ENCODE results near the gene PHKA1.
"Not testable (repeated sequence)": the region's sequence is repeated elsewhere in the genome, so short reads cannot be mapped to it uniquely, and the experiment has no call there.

Gene PHKA1

DNA sequence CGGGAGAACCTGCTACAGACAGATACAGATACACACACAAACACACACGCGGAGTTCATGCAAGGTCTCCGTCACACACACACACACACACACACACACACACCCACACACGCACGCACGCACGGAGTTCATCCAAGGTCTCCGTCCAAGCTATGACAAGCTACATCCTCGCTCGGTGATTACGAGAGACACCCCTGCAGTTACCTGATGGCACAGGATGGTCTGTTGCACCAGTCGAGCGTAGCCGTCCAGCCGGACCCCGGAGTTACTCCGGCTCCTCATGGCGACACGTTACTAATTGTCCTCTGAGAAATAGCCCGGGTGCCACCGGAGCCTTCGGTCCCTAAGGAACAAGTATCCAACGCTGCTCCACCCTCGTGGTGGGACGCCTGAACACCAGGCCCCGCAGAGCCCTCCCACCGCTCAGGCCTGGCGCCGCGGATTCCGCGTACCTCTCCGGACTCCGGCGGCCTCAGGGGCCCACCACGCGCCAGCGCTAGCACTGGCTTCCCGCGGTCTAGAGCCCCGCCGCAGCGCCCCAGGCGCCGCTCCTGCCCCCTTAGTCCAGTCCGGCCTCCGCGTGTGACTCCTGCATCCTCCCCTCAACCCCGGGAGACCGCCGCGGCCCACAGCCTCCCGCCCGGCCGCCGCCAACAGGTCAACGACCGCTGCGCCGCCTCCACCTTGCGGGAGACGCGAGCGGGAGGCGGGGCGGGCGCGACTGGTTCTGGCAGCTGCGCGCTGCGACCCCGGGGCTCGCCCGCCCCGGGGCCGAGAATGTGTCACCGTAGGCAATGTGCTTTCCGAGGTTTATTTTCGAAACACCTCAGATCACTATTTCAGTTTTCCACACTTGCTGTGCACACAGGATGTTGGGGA is at the start of gene PHKA1:
TSS of gene PHKA1 (minus strand) at position 708 of the 879 bp plus-strand sequence. CDS start at position 282, 426 bp downstream.
- H3K9me3 ChIP-seq (ENCODE audit: control insufficient read depth in 1 of 2, low read length in 2 of 2); H3K36me3 ChIP-seq (ENCODE audit: control insufficient read depth in 1 of 2, insufficient read depth in 2 of 2, low read length in 2 of 2); H3K27ac ChIP-seq (ENCODE audit: low read depth, low read length); H3K4me1 ChIP-seq (ENCODE audit: control insufficient read depth in 1 of 2, insufficient read depth in 2 of 2, low read length in 2 of 2); H3K27me3 ChIP-seq (ENCODE audit: control insufficient read depth in 1 of 2, insufficient read depth in 2 of 2, low read length in 2 of 2): not testable (repeated sequence)
- H3K9ac ChIP-seq (ENCODE audit: low read depth in 1 of 2, low read length in 2 of 2) = peak within 1 kb of the TSS in 1 of 2 donors; percentile 39
- peak within 1 kb of the TSS; percentile 65 for H3K4me3 ChIP-seq (ENCODE audit: low read depth in 1 of 2, low read length in 2 of 2)

GRCh38 chrX:72760454-72760853 is 46.3 kb upstream of the PHKA1 start:
- not testable (repeated sequence) for H3K9me3 ChIP-seq (ENCODE audit: control insufficient read depth in 1 of 2, low read length in 2 of 2); H3K27me3 ChIP-seq (ENCODE audit: control insufficient read depth in 1 of 2, insufficient read depth in 2 of 2, low read length in 2 of 2); H3K4me1 ChIP-seq (ENCODE audit: control insufficient read depth in 1 of 2, insufficient read depth in 2 of 2, low read length in 2 of 2); H3K36me3 ChIP-seq (ENCODE audit: control insufficient read depth in 1 of 2, insufficient read depth in 2 of 2, low read length in 2 of 2); H3K27ac ChIP-seq (ENCODE audit: low read depth, low read length); H3K9ac ChIP-seq (ENCODE audit: low read depth in 1 of 2, low read length in 2 of 2); H3K4me3 ChIP-seq (ENCODE audit: low read depth in 1 of 2, low read length in 2 of 2)

GRCh38 chrX:72748545-72748944 is 34.4 kb upstream of the PHKA1 start:
- H3K4me1 ChIP-seq (ENCODE audit: control insufficient read depth in 1 of 2, insufficient read depth in 2 of 2, low read length in 2 of 2); H3K27me3 ChIP-seq (ENCODE audit: control insufficient read depth in 1 of 2, insufficient read depth in 2 of 2, low read length in 2 of 2); H3K4me3 ChIP-seq (ENCODE audit: low read depth in 1 of 2, low read length in 2 of 2); H3K36me3 ChIP-seq (ENCODE audit: control insufficient read depth in 1 of 2, insufficient read depth in 2 of 2, low read length in 2 of 2); H3K9me3 ChIP-seq (ENCODE audit: control insufficient read depth in 1 of 2, low read length in 2 of 2); H3K27ac ChIP-seq (ENCODE audit: low read depth, low read length); H3K9ac ChIP-seq (ENCODE audit: low read depth in 1 of 2, low read length in 2 of 2): not testable (repeated sequence)

DNA sequence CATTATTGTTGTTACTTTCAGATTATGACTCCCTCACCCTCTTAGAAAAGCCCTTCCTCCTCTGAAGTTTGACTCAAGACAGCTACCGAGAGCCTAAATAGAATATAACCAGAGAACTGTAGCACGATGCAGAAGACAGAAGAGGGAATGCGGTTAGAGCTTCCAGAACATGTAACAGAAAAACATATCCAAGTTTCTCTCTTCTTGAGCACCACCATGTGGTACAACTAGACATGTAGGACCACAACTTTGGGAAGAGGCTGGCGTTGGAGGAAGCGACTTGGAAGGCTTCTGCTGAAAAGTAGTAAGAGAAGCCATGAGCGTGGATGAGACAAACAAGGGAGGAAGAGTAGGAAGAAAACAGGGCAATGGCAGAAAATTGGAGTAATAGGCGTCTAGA is 31.4 kb upstream of the PHKA1 start:
- H3K4me3 ChIP-seq (ENCODE audit: low read depth in 1 of 2, low read length in 2 of 2); H3K4me1 ChIP-seq (ENCODE audit: control insufficient read depth in 1 of 2, insufficient read depth in 2 of 2, low read length in 2 of 2); H3K27me3 ChIP-seq (ENCODE audit: control insufficient read depth in 1 of 2, insufficient read depth in 2 of 2, low read length in 2 of 2); H3K27ac ChIP-seq (ENCODE audit: low read depth, low read length); H3K9ac ChIP-seq (ENCODE audit: low read depth in 1 of 2, low read length in 2 of 2); H3K36me3 ChIP-seq (ENCODE audit: control insufficient read depth in 1 of 2, insufficient read depth in 2 of 2, low read length in 2 of 2); H3K9me3 ChIP-seq (ENCODE audit: control insufficient read depth in 1 of 2, low read length in 2 of 2): not testable (repeated sequence)

GRCh38 chrX:72735561-72735960 is 21.5 kb upstream of the PHKA1 start:
- Histone ChIP-seq H3K27ac (ENCODE audit: low read depth, low read length) (no peak overlapping the region), H3K9me3 (ENCODE audit: control insufficient read depth in 1 of 2, low read length in 2 of 2) (no peaks in the 10 kb centered on the region), H3K9ac (ENCODE audit: low read depth in 1 of 2, low read length in 2 of 2) (no peak overlapping the region), H3K36me3 (ENCODE audit: control insufficient read depth in 1 of 2, insufficient read depth in 2 of 2, low read length in 2 of 2) (no peaks in the 10 kb centered on the region), H3K4me1 (ENCODE audit: control insufficient read depth in 1 of 2, insufficient read depth in 2 of 2, low read length in 2 of 2) (no peaks in the 10 kb centered on the region), H3K27me3 (ENCODE audit: control insufficient read depth in 1 of 2, insufficient read depth in 2 of 2, low read length in 2 of 2) (no peaks in the 10 kb centered on the region), H3K4me3 (ENCODE audit: low read depth in 1 of 2, low read length in 2 of 2) (no peak overlapping the region)

GRCh38 chrX:72733636-72734035 is 19.5 kb upstream of the PHKA1 start:
- H3K4me3 ChIP-seq (ENCODE audit: low read depth in 1 of 2, low read length in 2 of 2); H3K9ac ChIP-seq (ENCODE audit: low read depth in 1 of 2, low read length in 2 of 2); H3K36me3 ChIP-seq (ENCODE audit: control insufficient read depth in 1 of 2, insufficient read depth in 2 of 2, low read length in 2 of 2); H3K9me3 ChIP-seq (ENCODE audit: control insufficient read depth in 1 of 2, low read length in 2 of 2); H3K27ac ChIP-seq (ENCODE audit: low read depth, low read length); H3K27me3 ChIP-seq (ENCODE audit: control insufficient read depth in 1 of 2, insufficient read depth in 2 of 2, low read length in 2 of 2); H3K4me1 ChIP-seq (ENCODE audit: control insufficient read depth in 1 of 2, insufficient read depth in 2 of 2, low read length in 2 of 2): not testable (repeated sequence)

DNA sequence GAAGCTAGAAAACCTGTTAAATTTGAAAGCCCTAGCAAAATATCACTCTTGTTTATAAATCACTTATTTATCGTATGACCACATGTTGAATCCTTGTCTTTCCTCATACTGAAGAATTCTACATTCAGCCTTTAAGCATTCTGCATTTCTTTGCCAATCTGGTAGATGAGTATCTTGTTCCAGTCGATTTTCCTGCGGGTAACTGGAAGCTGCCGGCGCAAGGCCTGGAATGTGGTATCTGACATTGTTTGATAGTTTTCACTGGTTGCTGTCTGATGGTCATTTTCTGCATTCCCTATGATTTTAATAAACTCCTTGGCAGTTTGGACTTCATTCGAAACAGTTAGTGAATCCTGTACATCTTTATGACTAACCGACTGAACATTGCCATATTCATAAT is 13.7 kb upstream of the PHKA1 start:
- H3K27ac ChIP-seq (ENCODE audit: low read depth, low read length) = no peak overlapping the region
- H3K4me1 ChIP-seq (ENCODE audit: control insufficient read depth in 1 of 2, insufficient read depth in 2 of 2, low read length in 2 of 2) = no peaks in the 10 kb centered on the region
- no peaks in the 10 kb centered on the region for H3K27me3 ChIP-seq (ENCODE audit: control insufficient read depth in 1 of 2, insufficient read depth in 2 of 2, low read length in 2 of 2)
- H3K36me3 ChIP-seq (ENCODE audit: control insufficient read depth in 1 of 2, insufficient read depth in 2 of 2, low read length in 2 of 2) = no peaks in the 10 kb centered on the region
- H3K9ac ChIP-seq (ENCODE audit: low read depth in 1 of 2, low read length in 2 of 2) = no peak overlapping the region
- no peaks in the 10 kb centered on the region for H3K9me3 ChIP-seq (ENCODE audit: control insufficient read depth in 1 of 2, low read length in 2 of 2)
- no peak overlapping the region for H3K4me3 ChIP-seq (ENCODE audit: low read depth in 1 of 2, low read length in 2 of 2)

GRCh38 chrX:72716766-72717165 is 2.7 kb upstream of the PHKA1 start:
- Histone ChIP-seq H3K27me3 (ENCODE audit: control insufficient read depth in 1 of 2, insufficient read depth in 2 of 2, low read length in 2 of 2) (no peaks in the 10 kb centered on the region), H3K36me3 (ENCODE audit: control insufficient read depth in 1 of 2, insufficient read depth in 2 of 2, low read length in 2 of 2) (no peaks in the 10 kb centered on the region), H3K9ac (ENCODE audit: low read depth in 1 of 2, low read length in 2 of 2) (no peak overlapping the region), H3K4me3 (ENCODE audit: low read depth in 1 of 2, low read length in 2 of 2) (no peak overlapping the region), H3K9me3 (ENCODE audit: control insufficient read depth in 1 of 2, low read length in 2 of 2) (no peaks in the 10 kb centered on the region), H3K27ac (ENCODE audit: low read depth, low read length) (no peak overlapping the region), H3K4me1 (ENCODE audit: control insufficient read depth in 1 of 2, insufficient read depth in 2 of 2, low read length in 2 of 2) (no peaks in the 10 kb centered on the region)

- no peak overlapping the region for H3K4me3 ChIP-seq (ENCODE audit: low read depth in 1 of 2, low read length in 2 of 2)
- H3K27ac ChIP-seq (ENCODE audit: low read depth, low read length) = no peak overlapping the region
- no peaks in the 10 kb centered on the region for H3K9me3 ChIP-seq (ENCODE audit: control insufficient read depth in 1 of 2, low read length in 2 of 2)
- no peak overlapping the region for H3K9ac ChIP-seq (ENCODE audit: low read depth in 1 of 2, low read length in 2 of 2)
- H3K27me3 ChIP-seq (ENCODE audit: control insufficient read depth in 1 of 2, insufficient read depth in 2 of 2, low read length in 2 of 2) = no peaks in the 10 kb centered on the region
- H3K36me3 ChIP-seq (ENCODE audit: control insufficient read depth in 1 of 2, insufficient read depth in 2 of 2, low read length in 2 of 2) = no peaks in the 10 kb centered on the region
- no peaks in the 10 kb centered on the region for H3K4me1 ChIP-seq (ENCODE audit: control insufficient read depth in 1 of 2, insufficient read depth in 2 of 2, low read length in 2 of 2)
These were observed 1.4 kb upstream of the PHKA1 start for GRCh38 chrX:72715546-72715945.

DNA sequence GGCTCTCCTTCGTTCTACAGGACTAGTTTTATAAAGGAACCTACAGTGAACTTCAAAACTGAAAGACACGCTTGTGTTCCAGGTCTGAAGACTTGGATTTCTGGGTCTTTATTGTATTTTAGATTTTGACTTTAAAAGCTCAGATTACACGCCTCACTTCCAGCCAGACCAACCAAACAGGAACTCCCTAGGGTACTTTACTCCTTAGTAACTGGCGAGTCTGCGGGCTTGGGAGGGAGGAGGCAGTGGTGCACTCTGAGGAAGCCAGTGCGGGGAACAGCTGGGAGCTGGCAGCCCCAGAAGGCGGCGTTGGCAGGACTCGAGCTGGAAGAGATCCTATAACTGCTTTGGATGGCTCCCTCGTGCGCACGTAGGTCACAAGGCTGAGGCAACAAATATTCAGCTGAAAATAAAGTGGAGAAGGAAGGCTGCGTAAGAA is 391 bp upstream of the PHKA1 start:
- Histone ChIP-seq H3K4me1 (ENCODE audit: control insufficient read depth in 1 of 2, insufficient read depth in 2 of 2, low read length in 2 of 2) (no peaks in the 10 kb centered on the region), H3K9ac (ENCODE audit: low read depth in 1 of 2, low read length in 2 of 2) (peak overlapping the region in 1 of 2 donors; percentile 39), H3K27ac (ENCODE audit: low read depth, low read length) (no peak overlapping the region), H3K9me3 (ENCODE audit: control insufficient read depth in 1 of 2, low read length in 2 of 2) (no peaks in the 10 kb centered on the region), H3K27me3 (ENCODE audit: control insufficient read depth in 1 of 2, insufficient read depth in 2 of 2, low read length in 2 of 2) (no peaks in the 10 kb centered on the region), H3K36me3 (ENCODE audit: control insufficient read depth in 1 of 2, insufficient read depth in 2 of 2, low read length in 2 of 2) (no peaks in the 10 kb centered on the region), H3K4me3 (ENCODE audit: low read depth in 1 of 2, low read length in 2 of 2) (peak overlapping the region; percentile 65)
